A549 (cell line): Measurements from ENCODE around the gene PITPNC1.

Experiments
- BCL3 ChIP-seq: fragments of >200 bp; sonication (Bioruptor Twin); formaldehyde crosslinking; IDR thresholded peaks from 3 replicates; pipeline ENCODE4 v1.6.1; 2016
- CTCF ChIP-seq: fragments of >200 bp; sonication (Bioruptor Twin); formaldehyde crosslinking; IDR thresholded peaks from 3 replicates; pipeline ENCODE4 v1.5.1; 2016
- EP300 ChIP-seq, 2 experiments: fragments of >200 bp; sonication (Bioruptor Twin); formaldehyde crosslinking; IDR thresholded peaks; 2 replicates in 1 of 2; 3 replicates in 1 of 2; pipeline ENCODE4 v1.6.1; 2016 to 2017
- FOSB ChIP-seq: fragments of 250-450 bp; sonication (Bioruptor Pico); IDR thresholded peaks from 2 replicates; pipeline ENCODE4 v1.5.0; 2020; ENCODE audit warnings: mild to moderate bottlenecking, moderate library complexity
- HMGXB4 ChIP-seq: fragments of 250-450 bp; sonication (Bioruptor Pico); IDR thresholded peaks from 2 replicates; pipeline ENCODE4 v1.5.0; 2021; ENCODE audit warnings: mild to moderate bottlenecking, moderate library complexity, borderline replicate concordance
- JUN ChIP-seq, 2 experiments: fragments of >200 bp; sonication (Bioruptor Twin); formaldehyde crosslinking; IDR thresholded peaks; 2 replicates in 1 of 2; 3 replicates in 1 of 2; pipeline ENCODE4 v1.6.1; 2016 to 2017
- KDM1A ChIP-seq: fragments of 200-600 bp; sonication (generic); IDR thresholded peaks from 2 replicates; pipeline ENCODE4 v1.6.1; 2016; ENCODE audit warnings: low read depth, mild to moderate bottlenecking
- MAFK ChIP-seq: fragments of 450-650 bp; IDR thresholded peaks from 2 replicates; pipeline ENCODE4 v1.6.1; 2014; ENCODE audit not compliant: partially characterized antibody
- MAX ChIP-seq: IDR thresholded peaks from 2 replicates; pipeline ENCODE4 v1.6.1; 2012
- PBX3 ChIP-seq: IDR thresholded peaks from 2 replicates; pipeline ENCODE4 v1.6.1; 2012
- POLR2A ChIP-seq: IDR thresholded peaks from 2 replicates; pipeline ENCODE4 v1.6.1; 2012; ENCODE audit warnings: mild to moderate bottlenecking, low read length
- RCOR1 ChIP-seq: fragments of 150-350 bp; IDR thresholded peaks from 2 replicates; pipeline ENCODE4 v1.6.1; 2014; ENCODE audit warnings: antibody characterized with exemption, low read length, low read depth

- TF ChIP-seq CTCF (no peak), EP300 (IDR thresholded peaks at IDR 0.05) (no peak), POLR2A (no peak), FOSB (CRISPR knock-in tag) (no peak), RCOR1 (no peak), HMGXB4 (CRISPR knock-in tag) (no peak), KDM1A (no peak), MAX (no peak), JUN (IDR thresholded peaks at IDR 0.05) (no peak), MAFK (no peak), BCL3 (no peak), PBX3 (no peak)
Observed at GRCh38 chr17:67563692-67564228, 186.7 kb downstream of the PITPNC1 start.
